Common myeloid progenitor, CD34-positive (primary cell): ENCODE data around the gene PLCB4.

Source experiments
- CTCF ChIA-PET: fragments of 350-600 bp; sonication (Branson Sonifier 250); formaldehyde crosslinking; loops from one replicate; lab custom pipeline; 2021; ENCODE audit warnings: antibody characterized with exemption; lab: Charles Lee
- POLR2A ChIA-PET: fragments of 350-600 bp; sonication (Branson Sonifier 250); formaldehyde crosslinking; loops from one replicate; lab custom pipeline; 2021; ENCODE audit warnings: antibody characterized with exemption; lab: Charles Lee
- DNase-seq, 3 donors: peaks; one replicate each; pipeline versions ENCODE4 v3.0.0 to v3.0.0-alpha.2; 2013
- H3K27ac ChIP-seq, 2 experiments: 1 replicate in 1 of 2; 2 replicates in 1 of 2; pipeline ENCODE4 v1.7.0; 2013; ENCODE audit warnings: inconsistent platforms in 2 of 2, low read length in 2 of 2, mild to moderate bottlenecking in 2 of 2, low read depth in 1 of 2, moderate library complexity in 1 of 2; ENCODE audit not compliant: severe bottlenecking in 2 of 2, insufficient read depth in 1 of 2, poor library complexity in 1 of 2
- H3K27me3 ChIP-seq, 5 experiments: replicated peaks in 2 of 5; 1 replicate in 3 of 5; 2 replicates in 2 of 5; pipeline versions ENCODE4 v1.6.1 to v1.7.0; 2013; ENCODE audit warnings: low read length in 4 of 5, mild to moderate bottlenecking in 2 of 5, moderate library complexity in 2 of 5, inconsistent platforms in 1 of 5; ENCODE audit not compliant: insufficient read depth in 5 of 5, control insufficient read depth in 4 of 5
- H3K36me3 ChIP-seq, 4 experiments: 1 replicate in 2 of 4; 2 replicates in 2 of 4; pipeline versions ENCODE4 v1.6.1 to v1.7.0; 2013; ENCODE audit warnings: low read length in 3 of 4, control low read depth in 1 of 4, mild to moderate bottlenecking in 1 of 4; ENCODE audit not compliant: control insufficient read depth in 4 of 4, insufficient read depth in 4 of 4
- H3K4me1 ChIP-seq, 4 experiments: 1 replicate in 3 of 4; 2 replicates in 1 of 4; pipeline versions ENCODE4 v1.6.1 to v1.7.1; 2013; ENCODE audit warnings: low read length in 3 of 4, mild to moderate bottlenecking in 3 of 4, control low read depth in 1 of 4, inconsistent platforms in 1 of 4, moderate library complexity in 1 of 4; ENCODE audit not compliant: control insufficient read depth in 4 of 4, insufficient read depth in 4 of 4; ENCODE audit errors: control extremely low read depth in 1 of 4
- H3K4me3 ChIP-seq, 7 experiments: 1 replicate in 4 of 7; 2 replicates in 3 of 7; pipeline versions ENCODE4 v1.5.1 to v1.7.0; 2013; ENCODE audit warnings: mild to moderate bottlenecking in 7 of 7, low read length in 6 of 7, moderate library complexity in 6 of 7, inconsistent platforms in 2 of 7, low read depth in 2 of 7, control low read depth in 1 of 7; ENCODE audit not compliant: insufficient read depth in 4 of 7, control insufficient read depth in 1 of 7; ENCODE audit errors: extremely low read depth in 1 of 7
- H3K9me3 ChIP-seq, 5 experiments: 1 replicate in 4 of 5; 2 replicates in 1 of 5; pipeline versions ENCODE4 v1.6.1 to v1.7.1; 2013; ENCODE audit warnings: low read length in 4 of 5, mild to moderate bottlenecking in 2 of 5, inconsistent platforms in 1 of 5, low read depth in 1 of 5, moderate library complexity in 1 of 5; ENCODE audit not compliant: control insufficient read depth in 4 of 5, insufficient read depth in 2 of 5; ENCODE audit errors: control extremely low read depth in 1 of 5
- WGBS: methylation state at CpG from one replicate; pipeline ENCODE4 v1.1.5; 2013; ENCODE audit not compliant: insufficient coverage; 5-methylcytosine and 5-hydroxymethylcytosine counted together

The PLCB4 gene

DNA sequence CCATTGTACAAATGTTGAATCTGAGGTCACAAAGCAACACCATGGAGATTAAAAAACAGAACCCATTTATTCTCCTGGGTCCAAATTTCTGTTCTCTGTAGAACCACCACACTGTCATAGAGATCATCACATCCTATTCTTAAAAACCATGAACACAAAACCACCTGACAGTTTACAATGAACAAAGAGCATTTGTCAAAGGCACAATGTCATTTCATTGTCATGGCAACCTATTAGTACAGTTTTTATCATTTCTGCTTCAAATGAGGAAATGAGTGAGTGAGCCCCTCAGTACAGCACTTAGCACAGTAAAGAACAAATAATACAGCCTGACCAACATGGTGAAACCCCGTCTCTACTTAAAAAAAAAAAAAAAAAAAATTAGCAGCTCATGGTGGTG lies 422.4 kb downstream of the PLCB4 start:
- WGBS = no CpG with 5 or more reads among the region's 1 CpG
- peak in 1 of 3 donors; percentile 33 for DNase-seq
- Histone ChIP-seq H3K36me3 (no peaks in the 10 kb centered on the region), H3K9me3 (peaks cover 0 to 1% (median 0%) of the 10 kb centered on the region in 5 experiments), H3K27me3 (no peaks in the 10 kb centered on the region), H3K4me3 (no peak overlapping the region), H3K4me1 (no peaks in the 10 kb centered on the region), H3K27ac (no peak overlapping the region)
- CTCF ChIA-PET = no interaction called here
- POLR2A ChIA-PET = no interaction called here

GRCh38 chr20:9492067-9492466 lies 423.2 kb downstream of the PLCB4 start:
- Histone ChIP-seq H3K4me3 (no peak overlapping the region), H3K27ac (no peak overlapping the region)
- POLR2A ChIA-PET = no interaction called here

GRCh38 chr20:9493803-9494202 lies 424.9 kb downstream of the PLCB4 start:
- WGBS = no CpG with 5 or more reads among the region's 2 CpGs
- H3K27ac ChIP-seq = no peak overlapping the region
- H3K9me3 ChIP-seq = peaks cover 0 to 1% (median 0%) of the 10 kb centered on the region in 5 experiments

More at GRCh38 chr20:9492067-9492466, 423.2 kb downstream of the PLCB4 start:
- DNase-seq = no peak
- H3K9me3 ChIP-seq = peaks cover 0 to 1% (median 0%) of the 10 kb centered on the region in 5 experiments
- H3K36me3 ChIP-seq = no peaks in the 10 kb centered on the region
- H3K27me3 ChIP-seq = no peaks in the 10 kb centered on the region
- 100% methylated on average over 3 of the region's 4 CpGs for WGBS
- H3K4me1 ChIP-seq = no peaks in the 10 kb centered on the region
- CTCF ChIA-PET = no interaction called here

GRCh38 chr20:9495701-9496100 lies 426.8 kb downstream of the PLCB4 start:
- WGBS = no CpG with 5 or more reads among the region's 2 CpGs
- no peaks in the 10 kb centered on the region for H3K36me3 ChIP-seq
- ChIA-PET POLR2A (no interaction called here), CTCF (no interaction called here)
- H3K4me1 ChIP-seq = no peaks in the 10 kb centered on the region
- peaks cover 0 to 4% (median 0%) of the 10 kb centered on the region in 5 experiments for H3K27me3 ChIP-seq
- H3K27ac ChIP-seq = no peak overlapping the region
- no peak for DNase-seq
- no peak overlapping the region for H3K4me3 ChIP-seq
- peaks cover 0 to 1% (median 0%) of the 10 kb centered on the region in 5 experiments for H3K9me3 ChIP-seq

More at GRCh38 chr20:9493803-9494202, 424.9 kb downstream of the PLCB4 start:
- H3K27me3 ChIP-seq = no peaks in the 10 kb centered on the region
- ChIA-PET POLR2A (no interaction called here), CTCF (interaction anchor here (2.0 kb wide), 1 partner anchor 9 kb away, joined by 5 read pairs; no protein-coding TSS in a partner anchor)
- no peaks in the 10 kb centered on the region for H3K36me3 ChIP-seq
- DNase-seq = no peak
- no peak overlapping the region for H3K4me3 ChIP-seq
- H3K4me1 ChIP-seq = no peaks in the 10 kb centered on the region

DNA sequence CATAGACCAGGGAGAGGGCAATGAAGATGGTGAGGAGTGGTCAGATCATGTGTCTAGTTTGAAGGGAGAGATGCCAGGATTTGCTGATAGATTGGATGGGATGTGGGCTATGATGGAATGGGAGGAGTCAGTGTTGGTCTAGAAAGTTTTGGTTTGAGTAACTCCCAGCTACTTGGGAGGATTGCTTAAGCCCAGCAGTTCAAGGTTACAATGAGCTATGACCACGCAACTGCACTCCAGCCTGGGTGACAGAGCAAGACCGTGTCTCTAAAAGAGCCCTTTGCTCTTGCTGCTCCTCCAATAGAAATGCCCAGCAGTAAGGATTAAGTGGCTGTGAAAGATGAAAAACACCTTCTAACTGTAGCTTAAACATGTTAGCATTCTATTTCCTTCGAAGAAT lies 427.3 kb downstream of the PLCB4 start:
- peaks cover 0 to 1% (median 0%) of the 10 kb centered on the region in 5 experiments for H3K9me3 ChIP-seq
- no peaks in the 10 kb centered on the region for H3K4me1 ChIP-seq
- peaks cover 0 to 5% (median 0%) of the 10 kb centered on the region in 5 experiments for H3K27me3 ChIP-seq
- H3K27ac ChIP-seq = no peak overlapping the region
- no peaks in the 10 kb centered on the region for H3K36me3 ChIP-seq
- no peak for DNase-seq
- no peak overlapping the region for H3K4me3 ChIP-seq
- CTCF ChIA-PET = no interaction called here
- POLR2A ChIA-PET = no interaction called here
- WGBS = 97% methylated on average over 3 of the region's 3 CpGs

DNA sequence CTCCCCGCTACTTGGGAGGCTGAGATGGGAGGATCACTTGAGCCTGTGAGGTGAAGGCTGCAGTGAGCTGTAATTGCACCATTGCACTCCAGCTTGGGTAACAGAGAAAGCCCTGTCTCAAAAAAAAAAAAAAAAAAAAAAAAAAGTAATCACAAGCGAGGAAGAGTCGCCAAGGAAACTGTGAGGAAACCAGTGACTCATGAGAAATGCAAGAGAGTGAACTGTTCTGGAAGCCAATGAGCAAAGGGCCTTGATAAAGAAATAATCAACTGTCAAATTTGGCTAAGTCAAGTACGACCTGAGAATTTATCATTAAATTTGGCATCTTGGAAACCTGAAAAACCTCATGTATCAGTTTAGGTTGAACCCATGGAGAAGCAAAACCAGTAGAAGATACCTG lies 429.4 kb downstream of the PLCB4 start:
- WGBS = 97% methylated on average over 4 of the region's 4 CpGs
- CTCF ChIA-PET = interaction anchor here (0.6 kb wide), 1 partner anchor 275 kb away, joined by 3 read pairs; no protein-coding TSS in a partner anchor
- peaks cover 0 to 1% (median 0%) of the 10 kb centered on the region in 5 experiments for H3K9me3 ChIP-seq
- no peak overlapping the region for H3K4me3 ChIP-seq
- no peak for DNase-seq
- peaks cover 0 to 2% (median 0%) of the 10 kb centered on the region in 4 experiments for H3K4me1 ChIP-seq
- H3K27ac ChIP-seq = no peak overlapping the region
- H3K27me3 ChIP-seq = peaks cover 0 to 15% (median 4%) of the 10 kb centered on the region in 5 experiments
- no peaks in the 10 kb centered on the region for H3K36me3 ChIP-seq
- POLR2A ChIA-PET = no interaction called here

GRCh38 chr20:9499126-9499899 lies 430.4 kb downstream of the PLCB4 start:
- no peak for DNase-seq
- Histone ChIP-seq H3K4me3 (no peak overlapping the region), H3K9me3 (no peaks in the 10 kb centered on the region), H3K27ac (no peak overlapping the region), H3K27me3 (peaks cover 0 to 20% (median 4%) of the 10 kb centered on the region in 5 experiments), H3K4me1 (peaks cover 3 to 11% (median 6%) of the 10 kb centered on the region in 4 experiments), H3K36me3 (no peaks in the 10 kb centered on the region)
- ChIA-PET CTCF (interaction anchor here (0.8 kb wide), 1 partner anchor 91 kb away, joined by 4 read pairs; no protein-coding TSS in a partner anchor), POLR2A (no interaction called here)
- WGBS = 93% methylated on average over 5 of the region's 5 CpGs
